ENCODE data around the gene C1S.

C1S gene

GRCh38 chr12:7107636-7108002 is 47.1 kb downstream of the C1S start:
- DNase-seq, result no peak

GRCh38 chr12:7108003-7108795 is 47.7 kb downstream of the C1S start:
- DNase-seq, result no peak

- no peak for DNase-seq
Observed at GRCh38 chr12:7108796-7109571, 48.5 kb downstream of the C1S start, which contains the start of gene C1RL. TSS of gene C1RL (minus strand) at chr12:7109214. CDS start at chr12:7109180, 34 bp downstream.

GRCh38 chr12:7109572-7109920 is 49.0 kb downstream of the C1S start:
- no peak for DNase-seq

GRCh38 chr12:7110661-7111060 is 50.1 kb downstream of the C1S start:
- no peak for DNase-seq

GRCh38 chr12:7112041-7112440 is 51.5 kb downstream of the C1S start:
- no peak for DNase-seq

- no peak for DNase-seq
Observed at GRCh38 chr12:7113389-7113871, 52.9 kb downstream of the C1S start.

- DNase-seq, result no peak
Observed at GRCh38 chr12:7114008-7114407, 53.5 kb downstream of the C1S start.

GRCh38 chr12:7114851-7115250 is 54.3 kb downstream of the C1S start:
- no peak for DNase-seq

GRCh38 chr12:7116196-7116595 is 55.7 kb downstream of the C1S start:
- no peak for DNase-seq

- no peak for DNase-seq
Observed at GRCh38 chr12:7116916-7117315, 56.4 kb downstream of the C1S start.

GRCh38 chr12:7117670-7118069 is 57.2 kb downstream of the C1S start:
- no peak for DNase-seq

- no peak for DNase-seq
Observed at GRCh38 chr12:7118881-7119280, 58.4 kb downstream of the C1S start.

GRCh38 chr12:7120166-7120565 is 59.6 kb downstream of the C1S start:
- DNase-seq, result no peak
